HG03039 (cell line): ENCODE data around the gene ZNF790.

Experiments used
- ATAC-seq: cut with Tn5 transposase; IDR thresholded peaks from one replicate; pipeline ENCODE4 v1.9.1; 2021; ENCODE audit warnings: mild to moderate bottlenecking, moderate library complexity; ENCODE audit not compliant: unreplicated experiment

Gene ZNF790

DNA sequence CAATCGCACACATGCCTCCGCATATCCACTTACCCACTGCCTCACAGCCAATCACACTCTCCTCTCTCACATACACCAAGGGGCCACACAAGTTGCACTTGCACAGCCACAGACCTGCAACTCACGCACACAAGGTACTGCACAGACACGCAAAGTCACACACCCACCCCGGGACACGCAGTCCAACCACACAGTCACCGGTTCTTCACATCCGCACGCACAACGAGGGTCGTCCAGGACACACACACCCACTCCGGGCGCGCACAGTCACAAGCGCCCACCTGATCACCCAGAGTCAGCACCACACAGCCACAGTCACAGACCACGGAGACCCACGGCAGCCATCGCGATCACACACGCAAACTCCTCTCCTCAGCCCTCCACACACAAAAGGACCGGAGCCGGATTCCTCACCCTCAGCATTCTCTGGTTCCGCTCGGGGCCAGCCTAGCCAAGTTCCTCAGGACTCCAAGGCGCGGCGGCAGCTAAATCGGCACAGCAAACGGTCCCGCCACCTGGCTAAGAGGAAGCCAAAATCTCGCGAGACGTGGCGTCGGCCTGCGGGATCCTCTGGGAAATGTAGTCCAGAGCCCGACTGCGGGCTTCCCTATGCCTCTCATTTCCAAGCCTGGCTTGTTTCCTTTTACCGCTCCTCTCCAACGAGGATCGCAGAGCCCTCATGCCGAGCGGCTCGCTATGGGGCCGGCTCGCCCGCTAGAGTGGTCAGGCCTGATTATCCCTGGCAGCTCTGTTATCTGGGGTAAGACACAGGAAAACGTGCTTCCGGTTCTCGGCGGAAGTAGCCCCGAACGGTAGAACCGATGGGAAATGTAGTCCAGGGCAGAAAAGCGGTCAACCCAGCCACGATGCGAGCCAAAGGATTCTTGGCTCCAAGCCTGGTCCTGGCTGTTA lies 65.6 kb downstream of the ZNF790 start, which contains the start of gene ZNF850:
Gene ZNF850 (minus strand): TSS at position 497 of the 912 bp plus-strand sequence. CDS start 10,201 bp downstream, outside the sequence.
- peak; percentile 81 for ATAC-seq

DNA sequence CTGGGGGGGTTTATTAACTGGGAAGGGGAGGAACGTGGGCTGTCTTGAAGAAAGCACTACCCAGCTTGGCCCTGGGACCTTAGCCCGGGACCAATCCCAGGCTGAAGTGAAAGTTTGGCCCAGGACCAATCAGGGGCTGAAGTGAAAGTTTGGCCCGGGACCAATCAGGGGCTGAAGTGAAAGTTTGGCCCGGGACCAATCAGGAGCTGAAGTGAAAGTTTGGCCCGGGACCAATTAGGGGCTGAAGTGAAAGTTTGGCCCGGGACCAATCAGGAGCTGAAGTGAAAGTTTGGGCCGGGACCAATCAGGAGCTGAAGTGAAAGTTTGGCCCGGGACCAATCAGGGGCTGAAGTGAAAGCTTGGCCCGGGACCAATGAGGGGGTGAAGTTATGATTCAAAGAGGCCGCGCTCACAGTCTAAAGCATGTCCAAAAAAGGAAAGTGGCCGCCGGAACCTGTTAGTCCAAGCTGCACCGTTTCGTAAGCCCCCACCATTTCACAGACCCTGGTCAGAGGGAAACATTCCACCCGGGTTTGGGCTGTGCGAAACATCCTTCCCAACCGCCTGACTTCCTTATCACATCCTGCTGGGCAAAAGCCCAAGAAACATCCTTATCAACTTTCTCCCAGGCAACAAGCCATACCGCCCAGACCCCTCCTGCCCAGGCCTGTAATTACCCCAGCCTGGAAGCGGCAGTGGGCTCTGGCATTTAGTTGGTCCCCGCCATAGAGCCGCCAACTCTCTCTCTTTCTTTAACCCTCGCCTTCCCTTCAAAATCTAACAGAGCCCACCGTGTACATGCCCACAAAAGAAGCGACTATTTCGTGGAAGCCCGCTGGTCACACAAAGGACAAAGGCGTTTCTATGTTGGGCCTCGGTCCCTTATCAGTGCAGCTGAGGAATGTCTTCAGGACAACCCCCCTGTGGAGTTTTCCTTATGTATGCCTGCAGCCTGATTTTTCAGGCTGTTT lies 66.6 kb downstream of the ZNF790 start:
- ATAC-seq = no peak
